H1 (cell line): ENCODE data around the gene ACSM2A.

Experiments
- CBX8 ChIP-seq: fragments of 300-800, 300-1000 bp; sonication (generic); IDR thresholded peaks from 2 replicates; pipeline ENCODE4 v1.7.1; 2016; ENCODE audit warnings: low read depth, low read length, borderline replicate concordance
- CEBPB ChIP-seq: IDR thresholded peaks from 2 replicates; pipeline ENCODE4 v1.6.1; 2012; ENCODE audit warnings: low read depth, low read length
- CTBP2 ChIP-seq: IDR thresholded peaks from 2 replicates; pipeline ENCODE4 v1.7.0; 2011; ENCODE audit warnings: borderline replicate concordance, mild to moderate bottlenecking, moderate library complexity, mixed read lengths, low read length; ENCODE audit not compliant: insufficient read depth, insufficient read length
- EP300 ChIP-seq, 2 experiments: IDR thresholded peaks; 1 replicate in 1 of 2; 2 replicates in 1 of 2; pipeline ENCODE4 v1.6.1; 2011 to 2012; ENCODE audit warnings: low read depth in 2 of 2, low read length in 2 of 2, mild to moderate bottlenecking in 2 of 2, borderline replicate concordance in 1 of 2, inconsistent platforms in 1 of 2, moderate library complexity in 1 of 2
- KDM5A ChIP-seq: fragments of 200-600 bp; IDR thresholded peaks from 2 replicates; pipeline ENCODE4 v1.7.1; 2012; ENCODE audit warnings: mild to moderate bottlenecking, low read length, inconsistent platforms, mixed read lengths
- NANOG ChIP-seq: IDR thresholded peaks from 2 replicates; pipeline ENCODE4 v1.6.1; 2011; ENCODE audit warnings: low read length, low read depth, mild to moderate bottlenecking, inconsistent platforms; ENCODE audit not compliant: insufficient read depth, poor library complexity, severe bottlenecking
- POLR2A ChIP-seq, 2 experiments: IDR thresholded peaks; 1 replicate in 1 of 2; 2 replicates in 1 of 2; pipeline ENCODE4 v1.6.1; 2011; ENCODE audit warnings: low read depth in 2 of 2, low read length in 2 of 2, mild to moderate bottlenecking in 2 of 2; ENCODE audit errors: control extremely low read depth in 1 of 2
- RFX5 ChIP-seq: IDR thresholded peaks from 2 replicates; pipeline ENCODE4 v1.6.1; 2011; ENCODE audit warnings: low read depth, low read length, improper control_type of control experiment, borderline replicate concordance
- SIX5 ChIP-seq: IDR thresholded peaks from 2 replicates; pipeline ENCODE4 v1.6.1; 2011; ENCODE audit warnings: mild to moderate bottlenecking, low read depth, low read length
- TAF7 ChIP-seq: optimal IDR thresholded peaks from 2 replicates; pipeline ENCODE3; 2011; ENCODE audit warnings: low read depth, mild to moderate bottlenecking, inconsistent platforms, low read length, moderate library complexity, borderline replicate concordance
- TBP ChIP-seq: IDR thresholded peaks from 2 replicates; pipeline ENCODE4 v1.6.1; 2011; ENCODE audit warnings: low read depth, low read length, improper control_type of control experiment
- TCF12 ChIP-seq: IDR thresholded peaks from 2 replicates; pipeline ENCODE4 v1.6.1; 2011; ENCODE audit warnings: low read depth, mild to moderate bottlenecking, low read length
- YY1 ChIP-seq: IDR thresholded peaks from 2 replicates; pipeline ENCODE4 v1.6.1; 2011; ENCODE audit warnings: low read depth, mild to moderate bottlenecking, low read length
- TF ChIP-seq, protein P1 (sequence below), 3 experiments: IDR thresholded peaks; 1 replicate in 2 of 3; 2 replicates in 1 of 3; pipeline versions ENCODE4 v1.5.1 to v1.6.1; 2011; ENCODE audit warnings: low read length in 3 of 3, mild to moderate bottlenecking in 3 of 3, inconsistent platforms in 2 of 3, low read depth in 1 of 3, moderate library complexity in 1 of 3; ENCODE audit not compliant: insufficient read depth in 1 of 3; ENCODE audit errors: control extremely low read depth in 1 of 3

DNA sequence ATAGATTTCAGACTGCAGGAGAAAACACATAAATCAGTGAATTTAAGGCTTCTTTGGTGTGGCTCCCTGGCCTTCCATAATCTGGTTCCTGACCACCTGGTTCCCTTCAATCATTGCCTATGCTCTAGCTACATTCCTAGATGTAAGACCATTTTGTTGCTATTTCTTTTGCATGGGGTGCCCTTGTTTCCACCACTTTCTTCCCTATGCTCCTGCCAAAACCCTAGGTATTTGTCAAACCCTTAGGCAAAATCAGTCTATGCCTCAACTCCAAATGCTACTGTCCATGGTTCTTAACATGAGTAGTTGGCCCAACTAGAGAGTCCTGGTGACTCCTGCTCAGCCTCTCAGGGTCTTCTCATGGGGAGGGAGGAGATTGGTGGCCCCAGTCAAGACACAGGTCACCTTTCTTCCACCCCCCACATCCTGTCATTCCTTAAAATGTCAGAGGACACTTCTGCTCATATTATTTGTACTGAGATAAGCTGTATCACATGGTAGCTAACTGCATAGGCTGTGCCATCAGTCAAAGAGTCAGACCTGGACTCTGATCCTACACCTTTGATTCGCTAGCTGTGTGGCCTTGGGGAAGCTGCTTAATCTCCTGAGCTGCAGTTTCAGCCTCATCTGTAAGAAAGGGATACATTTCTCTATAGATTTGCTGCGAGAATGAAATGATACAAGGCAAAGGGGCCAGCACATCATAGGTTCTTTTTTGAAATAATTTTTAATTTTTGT lies 27.0 kb upstream of the ACSM2A start:
- TF ChIP-seq TBP (no peak), KDM5A (no peak), SIX5 (no peak), EP300 (IDR thresholded peaks at IDR 0.05; ENCODE audit: borderline replicate concordance in 1 of 2, low read depth in 2 of 2, low read length in 2 of 2) (no peak), YY1 (no peak), POLR2A (IDR thresholded peaks at IDR 0.05; ENCODE audit: control extremely low read depth in 1 of 2, low read depth in 2 of 2, low read length in 2 of 2) (no peak), TCF12 (no peak), CBX8 (no peak), RFX5 (no peak), TAF7 (no peak), CEBPB (no peak), NANOG (no peak), CTBP2 (no peak)
- TF ChIP-seq, protein P1, sequence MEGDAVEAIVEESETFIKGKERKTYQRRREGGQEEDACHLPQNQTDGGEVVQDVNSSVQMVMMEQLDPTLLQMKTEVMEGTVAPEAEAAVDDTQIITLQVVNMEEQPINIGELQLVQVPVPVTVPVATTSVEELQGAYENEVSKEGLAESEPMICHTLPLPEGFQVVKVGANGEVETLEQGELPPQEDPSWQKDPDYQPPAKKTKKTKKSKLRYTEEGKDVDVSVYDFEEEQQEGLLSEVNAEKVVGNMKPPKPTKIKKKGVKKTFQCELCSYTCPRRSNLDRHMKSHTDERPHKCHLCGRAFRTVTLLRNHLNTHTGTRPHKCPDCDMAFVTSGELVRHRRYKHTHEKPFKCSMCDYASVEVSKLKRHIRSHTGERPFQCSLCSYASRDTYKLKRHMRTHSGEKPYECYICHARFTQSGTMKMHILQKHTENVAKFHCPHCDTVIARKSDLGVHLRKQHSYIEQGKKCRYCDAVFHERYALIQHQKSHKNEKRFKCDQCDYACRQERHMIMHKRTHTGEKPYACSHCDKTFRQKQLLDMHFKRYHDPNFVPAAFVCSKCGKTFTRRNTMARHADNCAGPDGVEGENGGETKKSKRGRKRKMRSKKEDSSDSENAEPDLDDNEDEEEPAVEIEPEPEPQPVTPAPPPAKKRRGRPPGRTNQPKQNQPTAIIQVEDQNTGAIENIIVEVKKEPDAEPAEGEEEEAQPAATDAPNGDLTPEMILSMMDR (IDR thresholded peaks at IDR 0.05; ENCODE audit: control extremely low read depth in 1 of 3, insufficient read depth in 1 of 3, low read depth in 1 of 3, low read length in 3 of 3) = no peak
